Measurements from ENCODE around the gene KRTAP12-1. TPM values are rescaled to one million over a fixed set of nuclear protein-coding genes. Genes with fewer than 3 reads are reported as not detected.

Gene KRTAP12-1
- total and polyA plus RNA-seq, 9 of the 15 experiments (the other 6 are each of a cell fraction or from before 2014, with no cell fraction given), result not detected

DNA sequence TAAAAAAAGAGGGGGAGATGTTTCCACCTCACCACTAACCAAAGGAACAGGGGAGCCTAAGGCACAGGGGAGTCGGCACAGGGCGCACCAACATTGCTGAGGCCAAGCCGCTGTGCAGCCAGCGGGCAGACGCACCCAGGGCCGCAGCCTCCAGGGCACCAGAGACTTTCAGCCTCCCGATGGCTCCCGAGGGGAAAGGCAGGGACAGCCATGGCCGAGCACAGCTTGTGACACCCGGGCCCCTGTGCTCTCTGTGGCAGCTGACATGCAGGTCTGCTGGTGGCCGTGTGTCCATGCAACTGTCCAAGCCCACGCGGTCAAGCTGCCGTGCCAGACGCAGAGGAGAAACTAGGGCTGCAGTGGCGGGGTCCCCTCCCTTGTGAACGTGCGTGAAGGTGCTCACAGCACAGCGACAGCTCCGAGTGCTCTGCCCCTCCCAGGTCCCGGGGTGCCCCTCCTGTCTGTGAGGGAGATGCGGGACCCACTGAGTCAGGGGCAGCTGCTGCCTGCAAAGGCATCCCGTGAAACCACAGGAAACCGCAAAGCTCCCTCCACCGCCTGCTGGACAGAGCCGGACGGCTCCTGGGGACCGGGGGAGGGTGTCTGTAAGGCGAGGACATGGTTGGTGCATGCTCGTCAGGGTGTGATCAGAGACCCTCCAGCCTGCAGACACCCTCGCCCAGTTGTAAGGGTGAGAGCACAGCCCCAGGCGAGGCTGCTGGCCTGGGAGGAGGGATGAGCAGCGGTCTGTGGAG, 33.2 kb downstream of the KRTAP12-1 start (continued):
- TF ChIP-seq, protein P1, sequence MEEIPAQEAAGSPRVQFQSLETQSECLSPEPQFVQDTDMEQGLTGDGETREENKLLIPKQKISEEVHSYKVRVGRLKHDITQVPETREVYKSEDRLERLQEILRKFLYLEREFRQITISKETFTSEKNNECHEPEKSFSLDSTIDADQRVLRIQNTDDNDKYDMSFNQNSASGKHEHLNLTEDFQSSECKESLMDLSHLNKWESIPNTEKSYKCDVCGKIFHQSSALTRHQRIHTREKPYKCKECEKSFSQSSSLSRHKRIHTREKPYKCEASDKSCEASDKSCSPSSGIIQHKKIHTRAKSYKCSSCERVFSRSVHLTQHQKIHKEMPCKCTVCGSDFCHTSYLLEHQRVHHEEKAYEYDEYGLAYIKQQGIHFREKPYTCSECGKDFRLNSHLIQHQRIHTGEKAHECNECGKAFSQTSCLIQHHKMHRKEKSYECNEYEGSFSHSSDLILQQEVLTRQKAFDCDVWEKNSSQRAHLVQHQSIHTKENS (CRISPR knock-in tag; IDR thresholded peaks at IDR 0.05), result no peak
- TF ChIP-seq ZNF41 (CRISPR knock-in tag; conservative IDR thresholded peaks at IDR 0.05) (no peak), HNRNPK (IDR thresholded peaks at IDR 0.05; ENCODE audit: low read depth, low read length, poor library complexity, severe bottlenecking) (no peak), HEY1 (CRISPR knock-in tag; IDR thresholded peaks at IDR 0.05; ENCODE audit: borderline replicate concordance) (no peak)
- TF ChIP-seq, protein P2, sequence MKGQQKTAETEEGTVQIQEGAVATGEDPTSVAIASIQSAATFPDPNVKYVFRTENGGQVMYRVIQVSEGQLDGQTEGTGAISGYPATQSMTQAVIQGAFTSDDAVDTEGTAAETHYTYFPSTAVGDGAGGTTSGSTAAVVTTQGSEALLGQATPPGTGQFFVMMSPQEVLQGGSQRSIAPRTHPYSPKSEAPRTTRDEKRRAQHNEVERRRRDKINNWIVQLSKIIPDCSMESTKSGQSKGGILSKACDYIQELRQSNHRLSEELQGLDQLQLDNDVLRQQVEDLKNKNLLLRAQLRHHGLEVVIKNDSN (CRISPR knock-in tag; IDR thresholded peaks at IDR 0.05), result no peak

DNA sequence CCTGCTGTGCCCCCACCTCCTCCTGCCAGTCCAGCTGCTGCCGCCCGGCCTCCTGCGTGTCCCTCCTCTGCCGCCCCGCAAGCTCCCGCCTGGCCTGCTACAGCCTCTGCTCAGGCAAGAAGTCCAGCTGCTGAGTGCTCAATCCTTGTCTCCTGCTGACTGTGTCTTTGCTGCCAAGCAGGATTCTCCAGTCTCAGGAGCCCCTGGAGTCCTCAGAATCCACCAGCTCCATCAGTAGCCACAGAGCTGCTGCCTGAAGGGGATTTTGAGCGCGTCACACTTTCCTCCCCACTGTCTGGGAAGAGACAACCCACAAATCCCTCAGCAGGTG, 34.8 kb downstream of the KRTAP12-1 start:
- 0% methylated on average over 8 of the region's 8 CpGs for WGBS (ENCODE audit: insufficient coverage, low coverage, missing lambda C conversion rate)
- ChIA-PET CTCF (ENCODE audit: low intra/inter-chr PET ratio) (no interaction called here), POLR2A (no interaction called here)
- ATAC-seq (no peak), DNase-seq (ENCODE audit: extremely low read depth in 1 of 4, low spot score in 3 of 4) (no peak), FAIRE-seq (no peak)
- Histone ChIP-seq H3K4me3 (no peak overlapping the region), H3K9me1 (ENCODE audit: control insufficient read depth, insufficient read depth, low read length) (no peaks in the 10 kb centered on the region), H4K20me1 (replicated peaks; ENCODE audit: control insufficient read depth, insufficient read depth, low read length) (no peaks in the 10 kb centered on the region), H3K4me1 (replicated peaks in 1 of 2; ENCODE audit: control insufficient read depth in 2 of 2, insufficient read depth in 2 of 2, low read length in 2 of 2) (no peaks in the 10 kb centered on the region; a peak in 1 of 5 replicates), H3K9ac (ENCODE audit: insufficient read depth in 1 of 2, low read depth in 2 of 2, low read length in 2 of 2) (no peak overlapping the region), H3K79me2 (ENCODE audit: control insufficient read depth, insufficient read depth, low read length) (no peaks in the 10 kb centered on the region), H2AFZ (ENCODE audit: low read depth, low read length) (no peak overlapping the region), H3K27ac (ENCODE audit: extremely low read depth, low read depth, low read length) (no peak overlapping the region), H3K4me2 (ENCODE audit: insufficient read depth, low read length) (no peak overlapping the region), H3K9me3 (replicated peaks; ENCODE audit: control insufficient read depth, insufficient read depth, low read depth, low read length) (peaks cover 4% of the 10 kb centered on the region), H3K27me3 (ENCODE audit: control insufficient read depth in 2 of 2, insufficient read depth in 2 of 2, low read length in 2 of 2) (peaks cover 9 to 52% of the 10 kb centered on the region in 2 experiments; a peak in 4 of 5 replicates), H3K36me3 (ENCODE audit: control insufficient read depth, insufficient read depth, low read length) (no peaks in the 10 kb centered on the region)
- intact Hi-C loops (cut with micrococcal nuclease) (no loop called here), in situ Hi-C loops (cut with MboI) (no loop called here)
- TF ChIP-seq PHTF2 (CRISPR knock-in tag; IDR thresholded peaks at IDR 0.05), result no peak
- TF ChIP-seq ZNF586 (CRISPR knock-in tag; conservative IDR thresholded peaks at IDR 0.05), result no peak
- TF ChIP-seq GTF2A2 (tag; IDR thresholded peaks at IDR 0.05), result no peak
- TF ChIP-seq, protein P3, sequence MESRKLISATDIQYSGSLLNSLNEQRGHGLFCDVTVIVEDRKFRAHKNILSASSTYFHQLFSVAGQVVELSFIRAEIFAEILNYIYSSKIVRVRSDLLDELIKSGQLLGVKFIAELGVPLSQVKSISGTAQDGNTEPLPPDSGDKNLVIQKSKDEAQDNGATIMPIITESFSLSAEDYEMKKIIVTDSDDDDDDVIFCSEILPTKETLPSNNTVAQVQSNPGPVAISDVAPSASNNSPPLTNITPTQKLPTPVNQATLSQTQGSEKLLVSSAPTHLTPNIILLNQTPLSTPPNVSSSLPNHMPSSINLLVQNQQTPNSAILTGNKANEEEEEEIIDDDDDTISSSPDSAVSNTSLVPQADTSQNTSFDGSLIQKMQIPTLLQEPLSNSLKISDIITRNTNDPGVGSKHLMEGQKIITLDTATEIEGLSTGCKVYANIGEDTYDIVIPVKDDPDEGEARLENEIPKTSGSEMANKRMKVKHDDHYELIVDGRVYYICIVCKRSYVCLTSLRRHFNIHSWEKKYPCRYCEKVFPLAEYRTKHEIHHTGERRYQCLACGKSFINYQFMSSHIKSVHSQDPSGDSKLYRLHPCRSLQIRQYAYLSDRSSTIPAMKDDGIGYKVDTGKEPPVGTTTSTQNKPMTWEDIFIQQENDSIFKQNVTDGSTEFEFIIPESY (CRISPR knock-in tag; IDR thresholded peaks at IDR 0.05), result no peak
- no peak for TF ChIP-seq TOE1 (IDR thresholded peaks at IDR 0.05; ENCODE audit: borderline replicate concordance)
- no peak for TF ChIP-seq TOE1 (CRISPR knock-in tag; IDR thresholded peaks at IDR 0.05; ENCODE audit: borderline replicate concordance, low read depth)
- BruUV-seq (replicated peaks), result no TSS peak
